AG09319 (cell line): Measurements from ENCODE around the gene CELF2.

Source experiments
- DNase-seq: peaks from one replicate; pipeline ENCODE4 v3.0.0-alpha.2; 2010; ENCODE audit warnings: low read depth; ENCODE audit errors: extremely low read depth
- CTCF ChIP-seq: IDR thresholded peaks from 2 replicates; pipeline ENCODE4 v1.5.1; 2011; ENCODE audit warnings: low read depth, mild to moderate bottlenecking, inconsistent platforms, low read length, moderate library complexity

Gene CELF2

DNA sequence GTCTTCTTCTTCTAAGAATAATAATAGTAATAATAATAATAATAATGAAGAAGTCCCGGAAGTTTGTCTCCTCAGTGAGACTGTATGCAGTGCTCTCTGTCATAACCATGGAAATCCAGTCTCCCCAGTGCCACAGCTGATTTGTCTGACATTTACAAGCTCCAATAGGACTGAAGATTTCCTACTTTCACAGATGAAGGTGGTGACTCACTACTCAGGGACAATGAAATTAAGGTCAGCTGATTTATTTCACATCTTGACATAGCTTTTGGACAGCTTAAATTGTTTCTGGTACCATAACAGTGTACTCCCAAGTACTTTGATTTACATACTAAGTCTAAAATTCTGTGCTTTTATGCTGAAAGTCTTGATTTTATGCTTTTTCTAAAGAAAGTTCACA, 6.9 kb downstream of the CELF2 start:
- TF ChIP-seq CTCF: no peak
- no peak for DNase-seq

- TF ChIP-seq CTCF: no peak
- no peak for DNase-seq
These were observed 8.3 kb downstream of the CELF2 start for GRCh38 chr10:11025978-11026377.

- DNase-seq: no peak
- TF ChIP-seq CTCF: no peak
These were observed 9.1 kb downstream of the CELF2 start for GRCh38 chr10:11026773-11027172.

GRCh38 chr10:11034762-11035161, 17.1 kb downstream of the CELF2 start:
- DNase-seq: no peak
- no peak for TF ChIP-seq CTCF

DNA sequence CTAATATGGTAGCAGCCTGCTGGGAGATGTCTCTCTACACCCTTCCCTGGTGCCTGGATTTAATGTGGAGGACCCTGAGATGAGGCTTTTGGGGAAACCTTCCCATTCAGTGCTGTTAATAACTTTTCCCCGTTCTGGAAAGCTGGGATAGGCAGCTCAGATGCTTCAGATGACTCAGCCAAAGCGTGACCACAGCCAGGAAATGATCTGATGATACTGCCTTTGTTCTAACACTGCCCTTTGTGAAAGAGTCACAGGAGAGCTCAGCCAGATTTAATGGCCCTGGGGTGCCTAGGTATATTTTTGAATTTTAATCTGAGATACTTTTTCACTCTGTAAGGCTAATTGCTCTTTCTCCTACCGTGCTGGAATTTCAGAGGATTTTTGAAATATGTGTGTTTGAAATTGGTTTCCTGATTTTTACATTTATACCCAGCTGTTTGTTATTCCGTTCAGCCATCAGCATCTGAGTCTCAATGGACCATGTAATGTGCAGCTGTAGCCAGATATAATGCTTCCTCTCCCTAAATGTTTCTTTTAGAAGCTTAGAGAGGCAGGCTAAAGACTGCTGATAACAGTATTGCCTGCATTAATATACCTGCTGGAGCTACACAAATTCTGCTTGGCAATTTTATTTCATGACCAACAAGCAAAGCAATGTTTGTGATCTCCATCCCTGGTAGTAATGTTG, 17.8 kb downstream of the CELF2 start:
- peak; percentile 23 for DNase-seq
- TF ChIP-seq CTCF: no peak

GRCh38 chr10:11036424-11037011, 18.8 kb downstream of the CELF2 start:
- no peak for DNase-seq
- peak; percentile 62 for TF ChIP-seq CTCF

DNA sequence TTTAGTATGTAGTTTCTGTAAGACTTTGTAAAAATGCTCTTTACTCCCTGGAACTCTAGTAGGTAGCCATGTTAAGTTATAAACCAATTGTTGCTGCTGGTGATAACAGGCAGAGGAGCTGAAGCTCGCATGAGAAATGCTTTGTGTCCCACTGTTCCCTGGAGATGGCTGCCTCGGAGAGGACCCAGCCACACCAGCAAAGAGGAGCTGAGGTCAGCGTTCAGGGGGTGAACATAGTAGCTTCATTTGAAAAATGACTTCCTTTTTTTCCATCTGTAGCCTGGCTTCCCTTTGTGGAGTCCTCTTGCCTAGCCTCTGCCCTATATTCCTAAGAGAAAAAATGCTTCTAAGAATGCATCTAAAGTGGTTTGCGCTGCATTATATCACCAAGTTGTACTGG, 20.3 kb downstream of the CELF2 start:
- no peak for DNase-seq
- no peak for TF ChIP-seq CTCF
